ENCODE data around the gene C1QA. TPM values are rescaled to one million over a fixed set of nuclear protein-coding genes. Genes with fewer than 3 reads are reported as not detected.

The C1QA gene
- total RNA-seq, 2 donors from 2014 or later: 37.9 to 107 TPM

- no peaks in the 10 kb centered on the region for H3K4me1 ChIP-seq
- no peaks in the 10 kb centered on the region for H3K36me3 ChIP-seq
- H3K9me3 ChIP-seq: no peaks in the 10 kb centered on the region
- no peak for TF ChIP-seq CTCF (IDR thresholded peaks at IDR 0.05)
- no peak overlapping the region for H3K27ac ChIP-seq
- no peak overlapping the region for H3K4me3 ChIP-seq
- DNase-seq (ENCODE audit: low spot score): no peak
- peaks cover 0 to 7% of the 10 kb centered on the region in 2 donors for H3K27me3 ChIP-seq
Measured at GRCh38 chr1:22618056-22618455, 18.4 kb upstream of the C1QA start.

- Histone ChIP-seq H3K27me3 (peaks cover 0 to 7% of the 10 kb centered on the region in 2 donors), H3K27ac (no peak overlapping the region), H3K4me3 (no peak overlapping the region), H3K9me3 (no peaks in the 10 kb centered on the region), H3K36me3 (no peaks in the 10 kb centered on the region), H3K4me1 (no peaks in the 10 kb centered on the region)
- TF ChIP-seq CTCF (IDR thresholded peaks at IDR 0.05): no peak
- DNase-seq (ENCODE audit: low spot score): no peak
Measured at GRCh38 chr1:22619252-22619651, 17.2 kb upstream of the C1QA start.

- Histone ChIP-seq H3K36me3 (no peaks in the 10 kb centered on the region), H3K27ac (no peak overlapping the region), H3K27me3 (peaks cover 0 to 7% of the 10 kb centered on the region in 2 donors)
Measured at GRCh38 chr1:22619798-22620197, 16.6 kb upstream of the C1QA start.

GRCh38 chr1:22621761-22622160 lies 14.7 kb upstream of the C1QA start:
- Histone ChIP-seq H3K4me1 (peaks cover 0 to 7% of the 10 kb centered on the region in 2 donors), H3K9me3 (no peaks in the 10 kb centered on the region), H3K27ac (no peak overlapping the region), H3K4me3 (no peak overlapping the region), H3K27me3 (peaks cover 0 to 7% of the 10 kb centered on the region in 2 donors), H3K36me3 (no peaks in the 10 kb centered on the region)
- DNase-seq (ENCODE audit: low spot score): no peak
- no peak for TF ChIP-seq CTCF (IDR thresholded peaks at IDR 0.05)

More at GRCh38 chr1:22619798-22620197, 16.6 kb upstream of the C1QA start:
- no peak overlapping the region for H3K4me3 ChIP-seq
- no peak for DNase-seq (ENCODE audit: low spot score)
- no peak for TF ChIP-seq CTCF (IDR thresholded peaks at IDR 0.05)
- no peaks in the 10 kb centered on the region for H3K4me1 ChIP-seq
- no peaks in the 10 kb centered on the region for H3K9me3 ChIP-seq

- Histone ChIP-seq H3K9me3 (no peaks in the 10 kb centered on the region), H3K4me1 (peaks cover 0 to 7% of the 10 kb centered on the region in 2 donors), H3K27ac (no peak overlapping the region), H3K36me3 (no peaks in the 10 kb centered on the region), H3K4me3 (no peak overlapping the region), H3K27me3 (no peaks in the 10 kb centered on the region)
- DNase-seq (ENCODE audit: low spot score): no peak
- TF ChIP-seq CTCF (IDR thresholded peaks at IDR 0.05): no peak
Measured at GRCh38 chr1:22625262-22625925, 11.0 kb upstream of the C1QA start.

Measured in right atrium auricular region (tissue), 2 donors.